Mucosa of descending colon (tissue), 3 donors: Measurements from ENCODE around the gene FRG2. TPM values are rescaled to one million over a fixed set of nuclear protein-coding genes. Genes with fewer than 3 reads are reported as not detected.
"Not testable (repeated sequence)": the region's sequence is repeated elsewhere in the genome, so short reads cannot be mapped to it uniquely, and the experiment has no call there.

Source experiments
- ATAC-seq: fragments of 200-7000 bp; cut with Tn5 transposase; one replicate; pipeline ENCODE4 v1.9.1; 2020; ENCODE audit warnings: mild to moderate bottlenecking, moderate library complexity
- DNase-seq, 3 donors: peaks; one replicate each; pipeline ENCODE4 v3.0.0-alpha.2; 2020
- H3K36me3 ChIP-seq: fragments of 200-600 bp; one replicate; pipeline ENCODE4 v1.8.0; 2021; ENCODE audit warnings: low read depth, mild to moderate bottlenecking
- H3K4me1 ChIP-seq: fragments of 200-600 bp; one replicate; pipeline ENCODE4 v1.8.0; 2021; ENCODE audit warnings: low read depth, mild to moderate bottlenecking
- H3K4me3 ChIP-seq: fragments of 200-600 bp; one replicate; pipeline ENCODE4 v1.8.0; 2021; ENCODE audit warnings: mild to moderate bottlenecking
- H3K9me3 ChIP-seq: fragments of 200-600 bp; one replicate; pipeline ENCODE4 v1.8.0; 2021; ENCODE audit warnings: mild to moderate bottlenecking
- CTCF ChIP-seq: fragments of 200-600 bp; IDR thresholded peaks from one replicate; pipeline ENCODE4 v1.8.0; 2022; ENCODE audit warnings: antibody characterized with exemption, mild to moderate bottlenecking
- intact Hi-C, 2 donors: fragments of 100-400 bp; cut with DNase I in 1 of 2; cut with micrococcal nuclease in 1 of 2; formaldehyde crosslinking; loops; one replicate each; pipeline versions ENCODE4 v1.11.0 to v1.11.1; 2022; cut with DNase I, micrococcal nuclease
- total RNA-seq, 3 donors: library from RNA; stranded (reverse); fragmentation: NEBNext Ultra II Directional in 2 of 3; extraction: Animal tissue kit (Norgen Biotek cat#: 25700) in 2 of 3; gene quantifications; one replicate each; pipeline versions ENCODE4 v1.2.1 to v1.2.4, GENCODE V29; 2021 to 2023
- donor health status: DM: no; HTN: no; CAD: no; lungs with moderate emphysema.
- donor health status: DM: no; HTN: no; CAD: no.
- donor health status: DM: no; HTN: yes; CAD: no.

The FRG2 gene
- total RNA-seq, 3 donors from 2014 or later: not detected

DNA sequence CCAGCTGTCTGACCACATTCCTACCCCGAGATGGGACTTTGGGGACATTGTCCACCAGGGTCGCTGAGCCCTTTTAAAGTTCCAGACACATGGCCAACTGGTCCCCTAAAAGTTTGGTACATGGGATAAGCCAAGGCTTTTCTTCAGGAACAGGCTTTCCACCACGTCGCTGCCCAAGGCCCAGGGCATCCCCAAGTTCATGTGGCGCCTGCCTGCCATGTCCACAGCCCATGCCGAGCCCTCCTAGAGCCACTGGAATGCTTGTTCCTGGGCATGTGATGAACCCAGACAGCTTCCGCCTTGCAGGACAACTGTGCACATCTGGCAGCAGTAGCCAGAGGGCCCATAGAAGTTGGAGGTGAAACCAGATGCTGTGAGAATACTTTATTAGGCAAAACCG lies 45.1 kb downstream of the FRG2 start:
- intact Hi-C loops: no loop called here
- Histone ChIP-seq H3K4me1 (no peaks in the 10 kb centered on the region), H3K36me3 (no peaks in the 10 kb centered on the region), H3K9me3 (no peaks in the 10 kb centered on the region), H3K4me3 (no peak overlapping the region)
- TF ChIP-seq CTCF: no peak
- ATAC-seq (no peak), DNase-seq (no peak)

GRCh38 chr4:189980292-189980691 lies 46.8 kb downstream of the FRG2 start:
- H3K9me3 ChIP-seq, ATAC-seq, H3K36me3 ChIP-seq, H3K4me1 ChIP-seq, H3K4me3 ChIP-seq, DNase-seq, intact Hi-C loops: not testable (repeated sequence)

DNA sequence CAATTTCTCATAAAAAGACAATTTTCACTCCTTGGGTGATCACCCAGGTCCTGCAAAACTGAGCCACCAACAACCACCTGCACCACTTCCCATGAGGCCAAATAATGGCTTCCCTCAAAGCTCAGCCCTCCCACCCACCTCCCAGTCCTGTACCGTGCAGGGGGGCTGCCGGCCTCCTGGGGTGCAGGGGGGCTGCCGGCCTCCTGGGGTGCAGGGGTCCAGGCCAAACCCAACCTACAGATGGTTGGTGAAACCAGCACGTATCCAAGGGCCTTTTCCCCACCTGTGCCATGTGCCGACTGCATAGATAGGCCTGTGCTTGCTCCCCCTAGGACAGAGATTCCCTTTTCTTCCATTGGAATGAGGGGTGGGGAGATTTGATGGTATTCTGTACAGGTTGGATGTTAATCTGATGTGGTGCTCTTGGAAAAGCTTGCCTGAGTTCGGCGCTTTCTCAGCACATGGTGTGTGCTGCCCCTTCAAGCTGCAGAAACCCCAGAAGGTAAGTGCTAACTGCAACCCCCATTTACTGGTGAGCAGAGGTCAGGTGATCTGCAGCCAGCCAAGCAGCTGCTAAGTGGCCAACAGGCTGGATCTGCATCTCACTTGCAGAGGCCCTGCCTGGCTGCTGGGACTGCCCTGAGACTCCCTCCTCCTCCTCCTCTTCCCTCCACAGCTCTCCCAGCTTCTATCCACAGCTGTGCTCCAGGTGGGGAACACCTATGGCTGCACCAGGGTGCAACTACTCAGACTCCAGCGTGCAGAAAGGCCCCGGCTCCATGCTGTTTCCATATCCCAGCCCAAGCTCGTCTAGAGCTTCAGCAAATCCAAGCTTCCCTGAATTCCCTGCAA lies 47.6 kb downstream of the FRG2 start:
- no peak for DNase-seq
- Histone ChIP-seq H3K4me3 (no peak overlapping the region), H3K36me3 (no peaks in the 10 kb centered on the region), H3K9me3 (no peaks in the 10 kb centered on the region), H3K4me1 (no peaks in the 10 kb centered on the region)
- intact Hi-C loops: no loop called here
- no peak for TF ChIP-seq CTCF
- ATAC-seq: no peak

Other genes with a start within 250 kb of the FRG2 start
- 10 to 100 TPM; 32.2 to 36.1 (median 32.4) TPM for gene FRG1, start 86.4 kb downstream of the FRG2 start, total RNA-seq
- gene DBET, start 37.2 kb upstream of the FRG2 start, total RNA-seq: not detected
- not detected for gene DUX4, start 146.5 kb upstream of the FRG2 start, total RNA-seq